T-helper 1 cell treated with Interleukin-12 subunit alpha and Interleukin-12 subunit beta and Interleukin-4 antibody, amounts not matched to agents 30 ng/mL and 1 ng/mL, for 36 hours (primary cell): ENCODE data around the gene RND1. TPM values are rescaled to one million over a fixed set of nuclear protein-coding genes. Genes with fewer than 3 reads are reported as not detected.
"Not testable (repeated sequence)": the region's sequence is repeated elsewhere in the genome, so short reads cannot be mapped to it uniquely, and the experiment has no call there.

Experiments
- intact Hi-C: fragments of 100-400 bp; cut with micrococcal nuclease; formaldehyde crosslinking; loops from one replicate; pipeline ENCODE4 v1.15.1; 2024
- total RNA-seq: library from RNA; stranded (reverse); gene quantifications from 2 replicates; pipeline ENCODE4 v1.2.3, GENCODE V29; 2022

RND1 gene
- 4.0 and 5.6 TPM in 2 replicates for total RNA-seq

- intact Hi-C loops: loop anchor here (1.0 kb wide), 6 partner anchors 12 to 153 kb away; partner anchors contain the start of genes ARF3, CACNB3 and PRKAG1
Observed at GRCh38 chr12:48865281-48866051, at the start of gene RND1. Gene RND1, minus strand, starts transcription at chr12:48865870. Its CDS starts 103 bp downstream, at chr12:48865767.

- intact Hi-C loops: no loop called here
Observed at GRCh38 chr12:48910196-48910595, 44.5 kb upstream of the RND1 start.

- intact Hi-C loops: not testable (repeated sequence)
Observed at GRCh38 chr12:48909698-48910097, 44.0 kb upstream of the RND1 start.

- intact Hi-C loops: no loop called here
Observed at GRCh38 chr12:48907245-48907644, 41.6 kb upstream of the RND1 start.

- intact Hi-C loops: loop anchor here (1.0 to 5.0 kb wide), 6 partner anchors 21 to 84 kb away; partner anchors contain the start of genes ARF3, FKBP11 and WNT1
Observed at GRCh38 chr12:48903982-48904411, 38.3 kb upstream of the RND1 start.

- intact Hi-C loops: loop anchor here (5.0 kb wide), 1 partner anchor 74 kb away; the partner anchor contains the start of gene WNT1
Observed at GRCh38 chr12:48903363-48903981, 37.8 kb upstream of the RND1 start.

- intact Hi-C loops: loop anchor here (5.0 kb wide), 1 partner anchor 76 kb away; the partner anchor contains the start of gene WNT1
Observed at GRCh38 chr12:48901278-48901677, 35.6 kb upstream of the RND1 start.

GRCh38 chr12:48899651-48900050, 34.0 kb upstream of the RND1 start:
- intact Hi-C loops: loop anchor here (5.0 kb wide), 1 partner anchor 78 kb away; the partner anchor contains the start of gene WNT1

- intact Hi-C loops: loop anchor here (5.0 kb wide), 1 partner anchor 142 kb away; no protein-coding TSS in a partner anchor
Observed at GRCh38 chr12:48894271-48894670, 28.6 kb upstream of the RND1 start.

- intact Hi-C loops: loop anchor here (1.0 to 5.0 kb wide), 4 partner anchors 26 to 139 kb away; partner anchors contain the start of gene RND1
Observed at GRCh38 chr12:48890657-48891418, 25.2 kb upstream of the RND1 start.

- intact Hi-C loops: loop anchor here (1.0 to 5.0 kb wide), 4 partner anchors 24 to 137 kb away; partner anchors contain the start of gene RND1
Observed at GRCh38 chr12:48889679-48890078, 24.0 kb upstream of the RND1 start.

- intact Hi-C loops: no loop called here
Observed at GRCh38 chr12:48883305-48884161, 17.9 kb upstream of the RND1 start.

GRCh38 chr12:48882972-48883304, 17.3 kb upstream of the RND1 start:
- intact Hi-C loops: no loop called here

- intact Hi-C loops: no loop called here
Observed at GRCh38 chr12:48882315-48882687, 16.6 kb upstream of the RND1 start.

- intact Hi-C loops: no loop called here
Observed at GRCh38 chr12:48881686-48882314, 16.1 kb upstream of the RND1 start.

- intact Hi-C loops: no loop called here
Observed at GRCh38 chr12:48880647-48881046, 15.0 kb upstream of the RND1 start.

GRCh38 chr12:48878548-48878947, 12.9 kb upstream of the RND1 start:
- intact Hi-C loops: no loop called here

- intact Hi-C loops: no loop called here
Observed at GRCh38 chr12:48875944-48876515, 10.4 kb upstream of the RND1 start.

- intact Hi-C loops: not testable (repeated sequence)
Observed at GRCh38 chr12:48873534-48873933, 7.9 kb upstream of the RND1 start.

- intact Hi-C loops: no loop called here
Observed at GRCh38 chr12:48873096-48873495, 7.4 kb upstream of the RND1 start.
